ENCODE results near the gene SLC30A1.

DNA sequence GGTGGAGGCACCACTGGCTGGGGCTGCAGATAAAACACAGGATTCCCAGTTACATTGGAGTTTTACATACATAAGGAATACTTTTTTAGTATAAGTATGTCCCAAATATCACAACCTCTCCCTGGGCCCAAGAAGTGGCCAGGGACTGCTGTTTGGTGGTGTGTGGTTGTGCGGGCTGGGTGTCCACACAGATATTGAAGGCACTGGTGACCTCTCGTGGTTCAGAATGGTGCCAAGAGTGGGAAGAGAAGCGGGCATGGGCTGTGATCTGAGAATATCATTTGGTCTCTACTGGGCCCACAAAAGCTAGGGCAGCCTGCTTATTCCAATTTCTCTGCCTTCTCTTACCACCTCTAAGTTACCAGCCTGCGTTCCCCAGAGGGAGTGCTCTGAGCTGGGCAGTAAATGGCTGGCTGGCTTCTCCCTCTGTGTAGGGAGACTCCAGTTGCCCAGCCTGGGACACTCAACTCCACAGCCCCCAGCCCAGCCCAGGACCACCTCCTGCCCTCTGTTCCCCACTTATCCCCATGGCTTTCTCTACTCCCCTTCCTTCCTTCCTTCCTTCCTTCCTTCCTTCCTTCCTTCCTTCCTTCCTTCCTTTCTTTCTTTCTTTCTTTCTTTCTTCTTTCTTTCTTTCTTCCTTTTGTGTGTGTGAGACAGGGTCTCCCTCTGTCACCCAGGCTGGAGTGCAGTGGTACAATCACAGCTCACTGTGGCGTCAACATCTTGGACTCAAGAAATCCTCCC, 44.2 kb downstream of the SLC30A1 start:
- TF ChIP-seq CTCF (conservative IDR thresholded peaks at IDR 0.05; ENCODE audit: low read length) = no peak
- TF ChIP-seq EZH2phosphoT487 (IDR thresholded peaks at IDR 0.05; ENCODE audit: borderline replicate concordance) = no peak
